IgD-negative memory B cell (primary cell): ENCODE data around the gene GSE1. TPM values are rescaled to one million over a fixed set of nuclear protein-coding genes. Genes with fewer than 3 reads are reported as not detected.

Experiments
- H3K27ac Mint-ChIP-seq, 3 donors: one replicate each; pipeline ENCODE4 v1.8.0; 2020 to 2022; ENCODE audit warnings: mild to moderate bottlenecking in 3 of 3, mixed read lengths in 3 of 3, moderate library complexity in 1 of 3
- H3K27me3 Mint-ChIP-seq: one replicate; pipeline ENCODE4 v1.8.0; 2021; ENCODE audit warnings: mixed read lengths
- H3K36me3 Mint-ChIP-seq: one replicate; pipeline ENCODE4 v1.8.0; 2020; ENCODE audit warnings: mild to moderate bottlenecking, mixed read lengths
- H3K4me1 Mint-ChIP-seq, 3 donors: one replicate each; pipeline ENCODE4 v1.8.0; 2020 to 2022; ENCODE audit warnings: mixed read lengths in 3 of 3, mild to moderate bottlenecking in 1 of 3
- H3K4me3 Mint-ChIP-seq, 4 donors: one replicate each; pipeline ENCODE4 v1.8.0; 2020 to 2022; ENCODE audit warnings: mild to moderate bottlenecking in 4 of 4, mixed read lengths in 4 of 4, moderate library complexity in 3 of 4
- H3K9me3 Mint-ChIP-seq, 3 donors: one replicate each; pipeline ENCODE4 v1.8.0; 2020 to 2021; ENCODE audit warnings: mixed read lengths in 3 of 3, mild to moderate bottlenecking in 1 of 3
- polyA plus RNA-seq: library from polyadenylated mRNA; unstranded; fragments of 300-500 nt; fragmentation: Illumina TruSeq; gene quantifications from one replicate; pipeline ENCODE4 v1.2.3, GENCODE V29; 2021

The GSE1 gene
- polyA plus RNA-seq, 1 donor from 2014 or later, result 7.3 TPM

DNA sequence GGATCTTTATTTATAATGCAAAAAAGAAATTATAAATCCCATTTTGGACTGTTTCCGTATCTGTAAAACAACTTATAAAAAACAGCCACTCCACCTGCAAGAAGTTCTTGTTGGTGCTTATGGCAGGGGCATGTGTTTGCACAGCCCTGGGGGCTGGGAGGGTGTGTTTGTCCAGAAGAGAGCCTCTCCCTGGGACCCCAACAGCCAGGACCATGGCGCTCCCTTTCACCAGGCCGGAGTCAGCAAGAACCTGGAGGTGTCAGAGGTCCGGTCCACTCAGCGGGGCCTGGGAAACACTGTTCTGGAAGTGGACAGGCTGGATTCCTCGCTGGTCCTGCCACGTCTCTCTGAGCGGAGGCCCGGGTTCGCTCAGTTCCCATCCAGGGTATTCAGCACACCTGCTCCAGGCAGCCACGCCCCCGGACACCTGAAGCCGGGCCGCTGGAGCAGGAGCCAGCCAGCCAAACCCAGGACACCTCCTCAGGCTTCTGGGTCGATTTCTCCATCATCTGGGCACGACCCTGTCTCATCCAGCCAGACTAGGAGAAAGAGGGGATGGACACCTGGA is 94.5 kb downstream of the GSE1 start:
- no peaks in the 10 kb centered on the region for H3K4me1 Mint-ChIP-seq
- peaks cover 2% of the 10 kb centered on the region for H3K36me3 Mint-ChIP-seq
- H3K4me3 Mint-ChIP-seq, result no peak overlapping the region
- no peak overlapping the region for H3K27ac Mint-ChIP-seq
- H3K27me3 Mint-ChIP-seq, result no peaks in the 10 kb centered on the region
- H3K9me3 Mint-ChIP-seq, result peaks cover 2 to 4% (median 4%) of the 10 kb centered on the region in 3 donors

DNA sequence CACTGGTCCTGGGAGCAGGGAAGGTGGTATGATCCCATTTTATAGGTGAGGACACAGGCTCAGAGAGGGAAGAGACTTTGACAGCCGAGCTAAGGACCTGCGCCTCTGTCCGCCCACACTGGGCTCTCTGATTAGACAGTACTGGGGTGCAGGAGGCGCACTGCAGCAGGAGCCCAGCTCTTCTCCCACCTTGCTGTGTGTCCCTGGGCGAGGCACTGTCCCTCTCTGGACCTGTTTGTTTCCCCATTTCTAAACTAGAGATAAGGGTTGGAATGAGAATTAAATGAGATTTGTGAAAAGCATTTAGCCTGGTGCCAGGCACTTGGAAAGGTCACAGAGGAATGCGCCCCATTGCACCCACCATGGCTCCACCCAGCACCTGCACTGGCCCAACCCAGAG is 95.2 kb downstream of the GSE1 start:
- H3K27me3 Mint-ChIP-seq, result no peaks in the 10 kb centered on the region
- H3K27ac Mint-ChIP-seq, result no peak overlapping the region
- H3K4me3 Mint-ChIP-seq, result no peak overlapping the region
- peaks cover 2 to 4% (median 4%) of the 10 kb centered on the region in 3 donors for H3K9me3 Mint-ChIP-seq
- H3K4me1 Mint-ChIP-seq, result no peaks in the 10 kb centered on the region
- peaks cover 2% of the 10 kb centered on the region for H3K36me3 Mint-ChIP-seq

DNA sequence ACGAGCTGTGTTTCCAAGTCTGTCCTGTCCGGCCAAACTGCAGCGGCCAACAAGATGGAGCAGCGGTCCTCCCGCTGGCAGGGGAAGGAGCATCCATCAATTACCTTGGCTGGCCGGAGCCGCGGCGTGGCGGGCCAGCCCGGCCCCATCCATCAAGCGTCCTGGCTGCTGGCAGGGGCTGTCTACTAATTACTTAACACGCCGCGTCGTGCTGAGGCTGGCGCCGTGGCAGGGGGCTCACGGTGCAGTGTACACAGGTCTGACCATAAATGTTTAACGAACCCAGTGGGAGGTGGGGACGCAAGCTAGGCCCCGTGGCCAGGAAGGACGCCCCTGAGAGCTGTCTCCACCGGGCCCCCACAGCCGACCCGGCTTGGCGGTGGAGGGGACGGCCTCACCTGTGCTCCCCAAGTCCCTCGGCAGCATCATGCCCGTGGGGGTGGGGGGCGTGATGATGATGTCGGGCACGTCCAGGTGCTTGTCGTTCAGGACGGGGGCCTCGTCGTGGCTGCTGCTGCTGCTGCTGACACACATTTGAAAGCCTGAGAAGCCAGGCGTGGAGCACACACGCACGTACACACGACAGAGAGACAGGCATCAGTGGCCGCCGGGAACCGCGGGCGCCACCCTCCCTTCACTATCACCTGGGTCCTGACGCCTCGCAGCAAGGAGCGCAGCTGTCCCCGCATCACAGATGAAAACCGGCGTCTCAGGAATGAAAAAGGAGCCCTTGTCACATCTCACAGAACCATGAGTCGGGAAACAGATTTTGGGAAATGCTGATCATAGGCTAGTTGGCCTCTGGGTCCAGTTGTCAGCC is 96.9 kb downstream of the GSE1 start:
- peaks cover 2% of the 10 kb centered on the region for H3K36me3 Mint-ChIP-seq
- no peak overlapping the region for H3K4me3 Mint-ChIP-seq
- no peak overlapping the region for H3K27ac Mint-ChIP-seq
- H3K27me3 Mint-ChIP-seq, result no peaks in the 10 kb centered on the region
- no peaks in the 10 kb centered on the region for H3K4me1 Mint-ChIP-seq
- peaks cover 2 to 4% (median 4%) of the 10 kb centered on the region in 3 donors for H3K9me3 Mint-ChIP-seq

GRCh38 chr16:85710732-85711131 is 97.6 kb downstream of the GSE1 start:
- Mint-ChIP-seq H3K4me1 (peaks cover 0 to 2% (median 0%) of the 10 kb centered on the region in 3 donors), H3K9me3 (peaks cover 2 to 4% (median 4%) of the 10 kb centered on the region in 3 donors), H3K36me3 (peaks cover 2% of the 10 kb centered on the region), H3K27me3 (no peaks in the 10 kb centered on the region), H3K27ac (no peak overlapping the region), H3K4me3 (peak overlapping the region in 1 of 4 donors; percentile 18)

DNA sequence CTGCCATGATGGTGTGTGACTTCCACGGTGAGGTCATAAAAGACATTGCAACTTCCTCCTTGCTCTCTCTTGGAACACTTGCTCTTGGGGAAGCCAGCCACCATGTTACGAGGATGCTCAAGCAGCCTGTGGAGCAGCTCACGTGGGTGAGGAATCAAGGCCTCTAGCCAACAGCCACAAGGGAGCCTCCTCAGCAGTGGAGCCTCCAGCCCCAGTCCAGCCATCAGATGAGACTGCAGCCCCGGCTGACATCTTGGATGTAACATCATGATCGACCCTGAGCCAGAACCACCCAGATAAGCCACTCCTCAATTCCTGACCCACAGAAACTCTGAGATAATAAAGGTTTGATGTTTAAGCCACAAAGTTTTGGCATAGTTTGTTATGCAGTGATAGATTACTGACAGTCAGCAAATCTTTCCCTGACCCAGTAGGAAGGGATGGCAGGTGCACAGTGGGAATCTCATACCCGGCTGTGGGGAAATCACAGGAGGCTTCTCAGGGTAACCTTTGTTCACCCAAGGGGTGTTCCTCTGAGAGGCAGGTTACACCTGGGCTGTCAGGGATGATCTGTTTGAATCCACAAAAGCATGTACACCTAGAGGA is 99.0 kb downstream of the GSE1 start:
- Mint-ChIP-seq H3K27ac (no peak overlapping the region), H3K4me3 (no peak overlapping the region), H3K36me3 (peaks cover 2% of the 10 kb centered on the region), H3K4me1 (peaks cover 0 to 2% (median 0%) of the 10 kb centered on the region in 3 donors), H3K27me3 (no peaks in the 10 kb centered on the region), H3K9me3 (peaks cover 0 to 4% (median 4%) of the 10 kb centered on the region in 3 donors)

DNA sequence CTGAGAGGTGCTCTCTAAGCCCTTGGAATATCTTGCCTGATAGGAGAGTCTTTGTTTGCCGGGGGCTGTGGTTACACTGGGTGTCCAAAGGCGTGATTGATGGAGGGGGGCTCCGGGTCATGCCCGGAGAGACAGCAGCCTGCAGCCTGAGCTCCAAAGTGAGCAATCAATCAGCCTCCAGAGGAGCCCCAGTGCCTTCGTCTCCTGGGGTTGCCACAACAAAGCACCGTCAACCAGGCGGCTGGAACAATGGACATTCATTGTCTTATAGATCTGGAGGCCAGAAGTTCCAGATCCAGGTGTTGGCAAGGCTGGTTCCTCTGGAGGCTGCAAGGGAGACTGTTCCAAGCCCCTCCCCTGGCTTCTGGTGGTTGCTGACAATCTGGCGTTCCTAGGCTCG is 99.7 kb downstream of the GSE1 start:
- no peak overlapping the region for H3K4me3 Mint-ChIP-seq
- H3K4me1 Mint-ChIP-seq, result peaks cover under 1 to 4% (median 2%) of the 10 kb centered on the region in 3 donors
- H3K27me3 Mint-ChIP-seq, result no peaks in the 10 kb centered on the region
- H3K36me3 Mint-ChIP-seq, result peaks cover 2% of the 10 kb centered on the region
- no peak overlapping the region for H3K27ac Mint-ChIP-seq
- H3K9me3 Mint-ChIP-seq, result peaks cover 0 to 4% (median 4%) of the 10 kb centered on the region in 3 donors

DNA sequence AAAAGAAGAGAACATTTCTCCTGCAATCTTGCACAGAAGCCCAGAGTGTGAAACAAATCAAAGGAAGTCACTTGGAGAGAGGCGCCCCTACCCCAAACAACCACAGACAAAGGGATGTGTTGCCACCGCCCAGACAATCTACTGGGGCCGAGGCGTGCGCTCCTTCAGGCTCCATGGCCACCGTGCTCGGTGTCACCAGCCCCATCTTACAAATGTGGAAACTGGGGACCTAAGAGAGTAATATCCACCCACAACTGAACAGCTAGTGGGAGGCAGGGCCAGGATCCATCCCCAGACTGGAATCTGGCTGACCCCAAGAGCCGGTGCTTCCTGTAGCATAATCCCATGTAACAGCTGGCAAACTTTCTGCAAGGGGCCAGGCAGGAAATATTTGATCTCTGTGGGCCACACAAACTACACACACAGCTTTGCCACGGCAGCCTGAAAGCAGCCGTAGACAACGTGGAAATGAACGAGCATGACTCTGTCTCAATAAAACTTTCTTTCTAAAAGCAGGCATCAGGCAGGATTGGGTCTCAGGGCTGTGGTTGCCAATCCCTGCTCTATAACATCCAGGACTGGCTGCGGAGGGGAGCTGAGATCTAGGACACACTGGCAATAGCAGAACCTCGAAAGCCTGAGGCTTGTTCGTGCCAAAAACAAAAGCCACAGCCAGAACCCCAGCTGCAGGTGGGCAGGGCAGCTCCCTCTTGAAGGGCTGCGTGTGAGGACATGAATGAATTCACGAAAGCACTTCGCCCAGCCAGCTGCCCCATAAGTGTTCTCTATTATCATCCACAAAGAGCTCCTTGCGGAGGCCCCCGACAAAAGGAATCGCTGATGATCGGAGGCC is 102.3 kb downstream of the GSE1 start:
- peaks cover 2% of the 10 kb centered on the region for H3K36me3 Mint-ChIP-seq
- H3K27ac Mint-ChIP-seq, result peak overlapping the region in 1 of 3 donors; percentile 47
- peaks cover 0 to 4% (median 4%) of the 10 kb centered on the region in 3 donors for H3K9me3 Mint-ChIP-seq
- peak overlapping the region in 1 of 4 donors; percentile 28 for H3K4me3 Mint-ChIP-seq
- peaks cover 7 to 13% (median 11%) of the 10 kb centered on the region in 3 donors for H3K4me1 Mint-ChIP-seq
- no peaks in the 10 kb centered on the region for H3K27me3 Mint-ChIP-seq

DNA sequence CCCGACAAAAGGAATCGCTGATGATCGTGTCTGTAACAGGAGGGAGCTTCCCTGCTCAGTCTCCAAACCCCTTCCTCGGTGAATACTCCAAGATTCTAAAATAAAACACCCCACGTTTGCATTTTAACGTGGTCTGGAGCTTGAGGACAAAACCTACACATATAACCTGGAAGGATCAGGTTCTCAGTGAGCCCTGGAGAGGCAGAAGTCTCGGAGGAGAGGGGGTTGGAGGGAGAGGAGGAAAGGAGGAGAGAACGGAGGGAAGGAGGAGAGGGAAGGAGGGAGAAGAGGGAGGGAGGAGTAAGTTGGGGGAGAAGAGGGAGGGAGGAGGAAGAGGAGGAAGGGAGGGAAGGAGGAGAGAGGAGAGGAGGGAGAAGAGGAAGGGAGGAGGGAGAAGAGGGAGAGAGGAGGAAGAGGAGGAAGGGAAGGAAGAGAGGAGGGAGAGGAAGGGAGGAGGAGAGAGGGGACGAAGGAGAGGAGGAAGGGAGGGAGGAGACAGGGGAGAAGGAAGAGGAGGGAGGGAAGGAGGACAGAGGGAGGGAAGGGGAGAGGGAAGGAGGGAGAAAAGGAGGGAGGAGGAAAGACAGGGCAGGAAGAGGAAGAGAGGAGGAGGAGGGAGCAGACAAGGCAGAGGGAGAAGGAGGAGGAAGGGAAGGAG is 103.0 kb downstream of the GSE1 start:
- Mint-ChIP-seq H3K27ac (peak overlapping the region in 1 of 3 donors; percentile 47), H3K27me3 (no peaks in the 10 kb centered on the region), H3K4me3 (peak overlapping the region in 2 of 4 donors; percentile 17 to 22), H3K4me1 (peaks cover 7 to 13% (median 11%) of the 10 kb centered on the region in 3 donors), H3K9me3 (peaks cover 0 to 4% (median 4%) of the 10 kb centered on the region in 3 donors), H3K36me3 (no peaks in the 10 kb centered on the region)

- Mint-ChIP-seq H3K4me1 (peaks cover 7 to 13% (median 11%) of the 10 kb centered on the region in 3 donors), H3K36me3 (no peaks in the 10 kb centered on the region), H3K27ac (no peak overlapping the region), H3K4me3 (peak overlapping the region in 1 of 4 donors; percentile 22), H3K9me3 (peaks cover 0 to 4% (median 4%) of the 10 kb centered on the region in 3 donors), H3K27me3 (no peaks in the 10 kb centered on the region)
These were observed 103.5 kb downstream of the GSE1 start for GRCh38 chr16:85716680-85717038.

GRCh38 chr16:85717393-85718152 is 104.5 kb downstream of the GSE1 start:
- Mint-ChIP-seq H3K9me3 (no peaks in the 10 kb centered on the region), H3K27ac (peak overlapping the region in 1 of 3 donors; percentile 67), H3K4me1 (peaks cover 7 to 13% (median 11%) of the 10 kb centered on the region in 3 donors), H3K27me3 (no peaks in the 10 kb centered on the region), H3K4me3 (no peak overlapping the region), H3K36me3 (peaks cover 2% of the 10 kb centered on the region)

- Mint-ChIP-seq H3K36me3 (peaks cover 2% of the 10 kb centered on the region), H3K27me3 (no peaks in the 10 kb centered on the region), H3K4me3 (no peak overlapping the region), H3K4me1 (peaks cover 7 to 13% (median 11%) of the 10 kb centered on the region in 3 donors), H3K27ac (peak overlapping the region in 2 of 3 donors; percentile 34 to 67), H3K9me3 (no peaks in the 10 kb centered on the region)
These were observed 105.0 kb downstream of the GSE1 start for GRCh38 chr16:85718153-85718477.

GRCh38 chr16:85718682-85719081 is 105.6 kb downstream of the GSE1 start:
- H3K4me3 Mint-ChIP-seq, result peak overlapping the region in 1 of 4 donors; percentile 50
- H3K36me3 Mint-ChIP-seq, result peaks cover 2% of the 10 kb centered on the region

GRCh38 chr16:85719605-85720301 is 106.6 kb downstream of the GSE1 start:
- Mint-ChIP-seq H3K4me1 (peaks cover 7 to 13% (median 11%) of the 10 kb centered on the region in 3 donors), H3K27ac (peak overlapping the region in 1 of 3 donors; percentile 59), H3K4me3 (no peak overlapping the region), H3K9me3 (no peaks in the 10 kb centered on the region), H3K27me3 (no peaks in the 10 kb centered on the region), H3K36me3 (peaks cover 2% of the 10 kb centered on the region)

More at GRCh38 chr16:85718682-85719081, 105.6 kb downstream of the GSE1 start:
- peak overlapping the region in 1 of 3 donors; percentile 34 for H3K27ac Mint-ChIP-seq
- no peaks in the 10 kb centered on the region for H3K9me3 Mint-ChIP-seq
- no peaks in the 10 kb centered on the region for H3K27me3 Mint-ChIP-seq
- H3K4me1 Mint-ChIP-seq, result peaks cover 7 to 13% (median 11%) of the 10 kb centered on the region in 3 donors
